ENCODE data around the gene BCAP29.

BCAP29 gene

GRCh38 chr7:107644309-107644974 is 64.4 kb downstream of the BCAP29 start:
- no peak for TF ChIP-seq CTCF (IDR thresholded peaks at IDR 0.05; ENCODE audit: low read depth, low read length)
- no peak for DNase-seq
- no peaks in the 10 kb centered on the region for H3K27me3 ChIP-seq
- H3K9me3 ChIP-seq = no peaks in the 10 kb centered on the region
- H3K4me1 ChIP-seq = no peaks in the 10 kb centered on the region
- H3K36me3 ChIP-seq = no peaks in the 10 kb centered on the region
- H3K4me3 ChIP-seq (ENCODE audit: low read depth, low read length) = no peak overlapping the region

- no peak overlapping the region for H3K4me3 ChIP-seq (ENCODE audit: low read depth, low read length)
- no peak for DNase-seq
These were observed 72.6 kb downstream of the BCAP29 start for GRCh38 chr7:107652642-107653041.

GRCh38 chr7:107658467-107658866 is 78.4 kb downstream of the BCAP29 start:
- no peaks in the 10 kb centered on the region; the same call in none of the 2 replicates for H3K4me1 ChIP-seq
- H3K36me3 ChIP-seq = no peaks in the 10 kb centered on the region
- H3K9me3 ChIP-seq = no peaks in the 10 kb centered on the region
- TF ChIP-seq CTCF (IDR thresholded peaks at IDR 0.05; ENCODE audit: low read depth, low read length) = no peak
- no peak overlapping the region for H3K4me3 ChIP-seq (ENCODE audit: low read depth, low read length)
- DNase-seq = no peak
- H3K27me3 ChIP-seq = peaks cover 25% of the 10 kb centered on the region

More at GRCh38 chr7:107652642-107653041, 72.6 kb downstream of the BCAP29 start:
- no peak for TF ChIP-seq CTCF (IDR thresholded peaks at IDR 0.05; ENCODE audit: low read depth, low read length)
- Histone ChIP-seq H3K9me3 (no peaks in the 10 kb centered on the region), H3K36me3 (no peaks in the 10 kb centered on the region), H3K27me3 (no peaks in the 10 kb centered on the region), H3K4me1 (no peaks in the 10 kb centered on the region)

GRCh38 chr7:107659666-107660065 is 79.6 kb downstream of the BCAP29 start:
- Histone ChIP-seq H3K9me3 (no peaks in the 10 kb centered on the region), H3K27me3 (peaks cover 25% of the 10 kb centered on the region), H3K36me3 (no peaks in the 10 kb centered on the region), H3K4me3 (ENCODE audit: low read depth, low read length) (no peak overlapping the region), H3K4me1 (no peaks in the 10 kb centered on the region; the same call in none of the 2 replicates)
- DNase-seq = no peak
- no peak for TF ChIP-seq CTCF (IDR thresholded peaks at IDR 0.05; ENCODE audit: low read depth, low read length)

GRCh38 chr7:107660381-107661080 is 80.5 kb downstream of the BCAP29 start, which contains the start of gene SLC26A4:
SLC26A4 (plus strand) TSS chr7:107660828; CDS start chr7:107661642, 814 bp downstream.
- Histone ChIP-seq H3K4me3 (ENCODE audit: low read depth, low read length) (peak within 1 kb of the TSS; percentile 66), H3K4me1 (no peaks in the 10 kb centered on the region; the same call in none of the 2 replicates), H3K9me3 (no peaks in the 10 kb centered on the region), H3K27me3 (peaks cover 25% of the 10 kb centered on the region), H3K36me3 (no peaks in the 10 kb centered on the region)
- no peak for TF ChIP-seq CTCF (IDR thresholded peaks at IDR 0.05; ENCODE audit: low read depth, low read length)
- no peak for DNase-seq

Measured in BE2C (cell line).